Measurements from ENCODE around the gene GPR35.

The GPR35 gene

GRCh38 chr2:240622060-240622411 is 3.2 kb upstream of the GPR35 start:
- H3K9ac ChIP-seq = peak overlapping the region; percentile 50; the same call in 1 of the 2 replicates
- peaks cover 8% of the 10 kb centered on the region; the same call in 1 of the 2 replicates for H4K20me1 ChIP-seq
- H3K9me3 ChIP-seq = peaks cover 10% of the 10 kb centered on the region
- no peak for TF ChIP-seq Cebpa-rat (IDR thresholded peaks at IDR 0.05)
- H3K4me3 ChIP-seq = no peak overlapping the region
- H3K27me3 ChIP-seq = no peaks in the 10 kb centered on the region
- H3K4me2 ChIP-seq = peak overlapping the region; percentile 86
- H3K36me3 ChIP-seq = peaks cover 20% of the 10 kb centered on the region; the same call in 1 of the 2 replicates
- H3K27ac ChIP-seq = peak overlapping the region; percentile 70
- H3K4me1 ChIP-seq = peaks cover 69% of the 10 kb centered on the region

GRCh38 chr2:240622531-240623235 is 2.6 kb upstream of the GPR35 start:
- Histone ChIP-seq H3K9ac (peak overlapping the region; percentile 50; the same call in 1 of the 2 replicates), H3K36me3 (peaks cover 13% of the 10 kb centered on the region; the same call in 1 of the 2 replicates), H3K4me1 (peaks cover 76% of the 10 kb centered on the region), H3K4me2 (peak overlapping the region; percentile 86), H3K27ac (peak overlapping the region; percentile 70; the same call in 1 of the 2 replicates), H3K27me3 (no peaks in the 10 kb centered on the region), H3K4me3 (0 out of 2 replicates have a peak overlapping the region, but pooled peaks have one; percentile 18), H3K9me3 (peaks cover 3% of the 10 kb centered on the region), H4K20me1 (peaks cover 8% of the 10 kb centered on the region; the same call in 1 of the 2 replicates)
- no peak for TF ChIP-seq Cebpa-rat (IDR thresholded peaks at IDR 0.05)

DNA sequence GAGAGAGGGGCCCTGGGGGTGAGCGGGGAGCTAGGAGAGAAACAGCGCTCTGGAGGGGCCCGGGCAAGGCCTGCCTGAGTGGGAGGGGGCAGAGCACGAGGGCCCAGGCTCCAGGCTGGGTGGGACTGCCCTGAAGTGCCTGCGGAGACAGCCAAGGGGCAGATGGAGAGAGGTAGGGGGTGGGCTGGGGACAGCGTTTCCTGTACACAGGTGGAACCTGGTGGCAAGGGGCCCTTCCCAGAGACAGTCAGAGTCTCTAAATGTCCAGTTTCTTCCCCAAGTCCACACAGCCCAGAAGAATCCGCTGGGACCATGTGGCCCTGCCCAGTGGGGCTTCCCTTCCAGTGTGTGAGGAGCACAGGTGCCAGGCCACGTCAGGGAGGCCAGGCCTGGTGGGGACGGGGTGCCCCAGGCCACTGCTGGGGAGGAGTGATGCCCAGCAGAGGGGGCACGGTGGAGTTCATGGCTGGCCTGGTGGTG is 1.7 kb upstream of the GPR35 start:
- Histone ChIP-seq H3K4me2 (peak overlapping the region; percentile 86), H4K20me1 (peaks cover 8% of the 10 kb centered on the region; the same call in 1 of the 2 replicates), H3K9ac (no peak overlapping the region), H3K36me3 (0 out of 2 replicates have a peak, but pooled peaks cover 9% of the 10 kb centered on the region), H3K4me1 (peaks cover 85% of the 10 kb centered on the region), H3K27me3 (no peaks in the 10 kb centered on the region), H3K27ac (no peak overlapping the region), H3K9me3 (no peaks in the 10 kb centered on the region), H3K4me3 (no peak overlapping the region)
- no peak for TF ChIP-seq Cebpa-rat (IDR thresholded peaks at IDR 0.05)

DNA sequence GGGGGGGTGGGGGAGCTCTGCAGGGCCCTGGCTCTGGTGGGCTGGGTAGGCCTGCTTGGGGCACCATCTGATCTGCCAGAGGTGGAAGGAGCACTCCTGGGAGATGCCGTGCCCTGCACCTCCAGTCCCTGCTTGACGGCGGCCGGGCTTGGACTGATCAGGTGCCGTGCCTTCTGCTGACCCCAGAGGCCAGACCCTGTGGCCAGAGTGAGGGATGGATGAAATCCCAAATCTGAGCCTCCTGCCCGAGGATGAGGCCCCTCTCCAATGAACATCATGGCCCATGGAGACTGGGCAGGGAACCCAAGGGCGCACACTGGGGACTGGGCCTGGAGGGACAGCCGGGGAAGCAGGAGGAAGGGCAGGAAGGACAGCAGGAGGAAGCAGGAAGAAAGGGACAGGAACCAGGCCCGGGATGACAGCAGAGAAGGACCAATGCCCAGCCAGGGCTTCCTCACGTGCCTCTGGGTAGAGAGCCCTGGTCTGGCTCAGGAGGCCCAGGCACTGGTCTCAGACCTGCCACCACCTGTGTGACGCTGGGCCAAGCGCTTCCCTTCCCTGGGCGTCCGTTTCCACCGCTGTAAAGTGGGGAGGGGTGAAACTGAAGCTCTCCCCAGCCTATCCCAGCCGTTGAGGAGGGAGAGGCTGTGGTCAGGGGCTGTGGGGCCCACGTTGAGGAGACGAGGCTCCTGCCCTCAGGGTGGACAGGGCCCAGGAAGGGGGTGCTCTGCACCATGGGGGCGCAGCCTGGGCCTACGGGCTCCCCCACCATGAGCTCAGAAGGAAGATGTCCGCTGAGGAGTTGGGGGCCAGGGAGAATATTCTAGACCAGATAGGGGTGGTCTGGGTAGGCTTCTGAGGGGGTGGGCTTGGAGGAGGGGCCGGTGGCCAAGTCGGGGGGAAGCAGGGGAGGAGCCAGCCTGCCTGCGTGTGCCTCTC is 1.0 kb upstream of the GPR35 start:
- Histone ChIP-seq H3K36me3 (0 out of 2 replicates have a peak, but pooled peaks cover 7% of the 10 kb centered on the region), H3K27me3 (no peaks in the 10 kb centered on the region), H3K4me3 (no peak overlapping the region), H4K20me1 (peaks cover 8% of the 10 kb centered on the region; the same call in 1 of the 2 replicates), H3K4me2 (peak overlapping the region; percentile 86), H3K9me3 (no peaks in the 10 kb centered on the region), H3K4me1 (peaks cover 89% of the 10 kb centered on the region), H3K27ac (peak overlapping the region; percentile 30; the same call in 1 of the 2 replicates), H3K9ac (no peak overlapping the region)
- no peak for TF ChIP-seq Cebpa-rat (IDR thresholded peaks at IDR 0.05)

DNA sequence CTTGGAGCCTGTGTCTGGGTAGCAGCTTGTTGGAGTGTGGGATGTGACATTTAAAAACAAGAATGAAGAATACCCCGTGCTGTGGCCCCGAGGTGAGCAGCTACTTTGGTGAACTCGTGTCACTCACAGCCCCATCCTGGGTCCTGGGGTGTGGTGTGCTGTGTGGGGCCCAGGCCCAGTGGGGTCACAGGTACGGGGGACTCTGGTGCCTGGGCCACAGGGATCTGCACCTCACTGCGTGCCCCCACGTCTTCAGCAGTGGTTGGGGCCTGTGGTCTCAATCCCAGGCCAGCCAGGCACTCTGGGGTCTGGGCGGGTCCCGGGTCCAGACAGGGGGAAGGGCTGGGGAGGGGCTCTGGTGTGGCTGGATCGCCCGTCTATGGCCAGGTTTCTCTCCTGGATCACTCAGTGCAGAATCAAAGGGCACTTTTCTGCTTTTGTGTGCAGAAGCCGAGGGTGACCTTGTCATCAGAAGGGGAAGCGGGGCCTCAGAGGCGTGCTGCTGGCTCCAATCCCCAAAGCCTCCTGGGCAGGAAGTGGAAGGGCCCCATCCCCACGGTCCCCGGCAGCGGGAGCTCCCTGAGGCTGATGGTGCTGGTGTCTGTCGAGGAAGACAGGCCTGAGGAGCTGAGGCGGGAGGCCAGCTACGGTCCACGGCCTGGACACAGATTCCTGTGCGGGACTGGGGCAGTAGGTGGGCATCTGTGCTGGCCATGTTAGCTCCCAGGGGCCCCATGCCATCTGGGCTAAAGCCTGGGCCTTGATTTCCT is 1.4 kb downstream of the GPR35 start:
- H4K20me1 ChIP-seq = peaks cover 8% of the 10 kb centered on the region; the same call in 1 of the 2 replicates
- H3K9ac ChIP-seq = peak overlapping the region; percentile 39
- peak overlapping the region; percentile 73 for H3K4me2 ChIP-seq
- no peaks in the 10 kb centered on the region for H3K27me3 ChIP-seq
- TF ChIP-seq Cebpa-rat (IDR thresholded peaks at IDR 0.05) = no peak
- H3K4me1 ChIP-seq = peaks cover 65% of the 10 kb centered on the region
- H3K9me3 ChIP-seq = no peaks in the 10 kb centered on the region
- peaks cover 4% of the 10 kb centered on the region; the same call in 1 of the 2 replicates for H3K36me3 ChIP-seq
- H3K4me3 ChIP-seq = no peak overlapping the region
- H3K27ac ChIP-seq = peak overlapping the region; percentile 81

DNA sequence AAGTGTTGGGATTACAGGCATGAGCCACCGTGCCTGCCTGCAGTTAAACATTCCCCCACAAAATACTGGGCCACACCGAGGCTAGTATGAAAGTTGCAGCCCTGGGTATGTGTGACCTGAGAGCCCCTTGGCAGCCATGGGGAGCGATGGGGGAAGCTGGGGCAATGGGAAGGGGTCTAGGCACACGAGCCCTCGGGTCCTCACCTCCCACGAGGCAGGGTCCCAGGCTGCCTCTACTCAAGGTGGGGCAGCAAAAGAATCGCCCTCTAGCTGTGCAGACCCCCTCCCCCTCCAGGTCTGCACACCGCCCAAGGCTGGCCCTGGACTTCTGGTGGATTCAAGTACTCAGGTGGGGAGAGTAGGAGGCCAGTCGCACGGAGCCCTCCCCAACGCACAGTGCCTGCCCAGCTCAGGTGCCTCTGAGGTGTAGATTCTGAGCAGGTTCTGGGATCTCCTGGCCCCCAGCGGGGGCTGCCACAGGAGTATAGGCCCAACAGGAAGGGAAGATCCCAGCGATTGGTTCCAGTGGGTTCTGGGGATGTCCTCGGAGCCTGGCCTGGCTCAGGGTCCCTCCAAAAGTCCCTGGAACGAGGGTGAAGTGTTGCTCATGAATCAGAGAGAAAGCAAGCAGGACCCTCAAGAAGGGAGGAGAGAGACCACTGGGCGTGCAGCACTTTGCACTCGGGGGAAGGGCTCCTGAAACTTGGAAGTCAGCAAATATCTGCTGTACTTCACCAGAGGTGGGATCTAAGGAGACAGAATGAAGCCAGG is 2.6 kb downstream of the GPR35 start:
- Histone ChIP-seq H3K36me3 (peaks cover 4% of the 10 kb centered on the region; the same call in 1 of the 2 replicates), H3K9ac (no peak overlapping the region), H4K20me1 (no peaks in the 10 kb centered on the region), H3K4me3 (no peak overlapping the region), H3K4me2 (peak overlapping the region; percentile 73; the same call in 1 of the 2 replicates), H3K9me3 (peaks cover 12% of the 10 kb centered on the region), H3K4me1 (peaks cover 53% of the 10 kb centered on the region), H3K27me3 (no peaks in the 10 kb centered on the region), H3K27ac (0 out of 2 replicates have a peak overlapping the region, but pooled peaks have one; percentile 35)
- TF ChIP-seq Cebpa-rat (IDR thresholded peaks at IDR 0.05) = no peak

DNA sequence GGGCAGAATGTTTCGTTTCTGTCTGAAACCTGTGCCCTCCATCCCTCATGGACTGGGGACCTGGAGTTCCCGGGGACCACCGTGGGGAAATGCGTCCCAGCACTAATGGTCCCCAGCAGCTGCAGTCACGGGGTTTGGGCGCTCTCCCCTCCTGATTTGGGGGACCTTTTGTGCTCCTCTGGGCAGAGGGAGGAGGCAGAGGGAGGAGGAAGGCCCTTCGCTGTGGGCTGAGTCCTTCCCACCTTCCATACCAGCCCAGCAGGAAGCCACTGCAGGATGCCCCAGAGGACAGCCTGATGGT is 3.2 kb downstream of the GPR35 start:
- TF ChIP-seq Cebpa-rat (IDR thresholded peaks at IDR 0.05) = no peak

DNA sequence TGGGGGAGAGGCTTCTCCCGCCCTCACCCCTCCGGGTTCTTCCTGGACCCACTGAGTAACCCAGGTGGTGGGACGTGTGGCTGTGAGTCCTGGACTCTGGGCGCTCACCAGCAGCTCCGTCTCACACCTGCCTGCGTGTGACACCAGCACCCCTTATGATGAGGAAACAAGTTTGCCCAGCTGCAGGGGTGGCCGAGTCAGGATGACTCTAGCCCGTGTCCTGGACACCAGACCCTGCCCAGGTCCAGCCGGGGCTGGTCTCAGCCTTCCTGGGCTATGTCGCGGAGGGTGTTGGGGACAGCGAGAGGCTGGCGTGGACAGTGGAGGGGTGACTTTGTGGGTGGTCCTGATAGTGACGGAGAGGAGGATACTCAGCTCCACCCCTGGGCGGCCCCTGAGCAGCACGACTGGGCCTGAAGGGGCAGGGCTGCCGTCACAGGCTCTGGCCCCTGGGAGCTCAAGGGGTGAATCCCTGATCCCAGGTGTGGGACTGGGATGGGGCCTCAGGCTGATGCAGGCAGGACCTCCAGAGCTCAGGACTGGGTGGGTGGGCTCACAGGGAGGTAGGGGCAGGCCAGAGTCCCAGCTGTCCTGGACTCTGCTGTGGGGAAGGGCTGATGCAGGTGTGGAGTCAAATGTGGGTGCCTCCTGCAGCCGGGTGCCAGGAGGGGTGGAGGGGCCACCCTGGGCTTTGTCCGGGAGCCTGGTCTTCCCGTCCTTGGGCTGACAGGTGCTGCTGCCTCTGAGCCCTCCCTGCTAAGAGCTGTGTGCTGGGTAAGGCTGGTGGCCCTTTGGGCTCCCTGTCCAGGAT is 3.7 kb downstream of the GPR35 start:
- peaks cover 4% of the 10 kb centered on the region; the same call in 1 of the 2 replicates for H3K36me3 ChIP-seq
- H3K4me2 ChIP-seq = peak overlapping the region; percentile 17; the same call in 1 of the 2 replicates
- no peaks in the 10 kb centered on the region for H4K20me1 ChIP-seq
- no peak for TF ChIP-seq Cebpa-rat (IDR thresholded peaks at IDR 0.05)
- no peak overlapping the region for H3K4me3 ChIP-seq
- H3K9ac ChIP-seq = no peak overlapping the region
- H3K4me1 ChIP-seq = peaks cover 42% of the 10 kb centered on the region
- peaks cover 23% of the 10 kb centered on the region for H3K9me3 ChIP-seq
- H3K27ac ChIP-seq = 0 out of 2 replicates have a peak overlapping the region, but pooled peaks have one; percentile 35
- no peaks in the 10 kb centered on the region for H3K27me3 ChIP-seq

More for the DNA sequence above, 3.2 kb downstream of the GPR35 start:
- Histone ChIP-seq H3K4me1 (peaks cover 47% of the 10 kb centered on the region), H4K20me1 (no peaks in the 10 kb centered on the region), H3K36me3 (peaks cover 4% of the 10 kb centered on the region; the same call in 1 of the 2 replicates), H3K4me3 (no peak overlapping the region), H3K27me3 (no peaks in the 10 kb centered on the region), H3K4me2 (peak overlapping the region; percentile 17; the same call in 1 of the 2 replicates), H3K9ac (no peak overlapping the region), H3K9me3 (peaks cover 17% of the 10 kb centered on the region), H3K27ac (0 out of 2 replicates have a peak overlapping the region, but pooled peaks have one; percentile 35)
